22Rv1 (cell line): ENCODE results near the gene OSGEP.

Experiments used
- H3K27ac ChIP-seq: fragments of 450-650 bp; 2 replicates; pipeline ENCODE4 v1.5.1; 2017
- ZFX ChIP-seq: fragments of 450-650 bp; IDR thresholded peaks from 2 replicates; pipeline ENCODE4 v1.6.1; 2017; ENCODE audit warnings: antibody characterized with exemption, borderline replicate concordance
- TF ChIP-seq, protein P1 (sequence below): fragments of 450-650 bp; IDR thresholded peaks from 2 replicates; pipeline ENCODE4 v1.5.1; 2017; ENCODE audit warnings: mild to moderate bottlenecking

OSGEP gene

DNA sequence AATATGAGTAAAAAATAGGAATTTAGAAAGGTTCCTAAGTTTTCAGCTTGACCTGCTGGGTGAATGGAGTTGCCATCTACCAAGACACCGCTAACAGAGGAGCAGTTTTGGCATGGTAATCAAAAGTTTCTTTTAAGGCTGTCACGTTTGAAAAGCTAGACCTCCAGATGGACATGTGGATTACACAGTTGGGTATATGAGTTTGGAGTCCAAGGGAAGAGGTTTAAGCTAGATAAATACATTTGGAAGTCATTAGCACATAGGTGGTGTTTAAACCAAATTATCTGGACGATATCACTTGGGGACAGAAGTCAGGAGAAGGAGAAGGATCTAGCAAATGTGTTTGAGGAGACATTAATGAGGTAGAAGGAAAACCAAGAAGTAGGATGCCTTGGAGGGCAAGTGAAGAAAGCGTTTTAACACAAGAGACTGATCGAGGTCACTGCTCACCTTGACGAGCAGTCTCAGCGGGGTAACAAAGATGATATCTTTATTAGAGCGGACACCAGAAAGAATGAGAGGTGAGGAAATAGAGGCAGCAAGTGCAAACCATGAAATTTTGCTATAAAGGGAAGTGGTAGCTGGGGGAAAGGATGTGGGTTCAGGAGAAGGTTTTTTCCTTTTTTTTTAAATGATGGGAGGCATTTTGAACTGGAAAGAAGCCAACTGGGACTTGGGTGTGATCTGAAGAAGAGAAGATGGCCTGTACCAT is 32.2 kb upstream of the OSGEP start:
- TF ChIP-seq, protein P1, sequence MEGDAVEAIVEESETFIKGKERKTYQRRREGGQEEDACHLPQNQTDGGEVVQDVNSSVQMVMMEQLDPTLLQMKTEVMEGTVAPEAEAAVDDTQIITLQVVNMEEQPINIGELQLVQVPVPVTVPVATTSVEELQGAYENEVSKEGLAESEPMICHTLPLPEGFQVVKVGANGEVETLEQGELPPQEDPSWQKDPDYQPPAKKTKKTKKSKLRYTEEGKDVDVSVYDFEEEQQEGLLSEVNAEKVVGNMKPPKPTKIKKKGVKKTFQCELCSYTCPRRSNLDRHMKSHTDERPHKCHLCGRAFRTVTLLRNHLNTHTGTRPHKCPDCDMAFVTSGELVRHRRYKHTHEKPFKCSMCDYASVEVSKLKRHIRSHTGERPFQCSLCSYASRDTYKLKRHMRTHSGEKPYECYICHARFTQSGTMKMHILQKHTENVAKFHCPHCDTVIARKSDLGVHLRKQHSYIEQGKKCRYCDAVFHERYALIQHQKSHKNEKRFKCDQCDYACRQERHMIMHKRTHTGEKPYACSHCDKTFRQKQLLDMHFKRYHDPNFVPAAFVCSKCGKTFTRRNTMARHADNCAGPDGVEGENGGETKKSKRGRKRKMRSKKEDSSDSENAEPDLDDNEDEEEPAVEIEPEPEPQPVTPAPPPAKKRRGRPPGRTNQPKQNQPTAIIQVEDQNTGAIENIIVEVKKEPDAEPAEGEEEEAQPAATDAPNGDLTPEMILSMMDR = no peak
- TF ChIP-seq ZFX = no peak
- no peak overlapping the region for H3K27ac ChIP-seq

DNA sequence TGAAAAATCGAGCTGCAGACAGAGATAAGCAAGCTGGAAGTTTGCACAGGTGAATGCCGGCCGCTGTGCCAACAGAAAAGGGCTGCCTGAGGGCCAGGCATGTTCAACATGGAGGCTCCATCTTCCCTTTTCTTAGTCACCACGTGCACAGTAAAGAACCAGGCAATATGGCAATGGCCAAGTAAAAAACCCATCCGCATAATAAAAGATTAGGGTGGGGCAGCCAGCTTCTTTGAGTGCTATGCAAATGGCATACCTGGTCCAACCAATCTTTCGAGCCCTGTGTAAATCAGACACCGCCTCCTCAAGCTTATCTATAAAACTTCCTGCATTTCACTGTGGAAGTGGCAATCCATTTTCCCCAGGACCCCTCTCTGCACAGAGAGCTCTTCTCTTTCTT is 31.3 kb upstream of the OSGEP start:
- H3K27ac ChIP-seq = 0 out of 2 replicates have a peak overlapping the region, but pooled peaks have one; percentile 8

DNA sequence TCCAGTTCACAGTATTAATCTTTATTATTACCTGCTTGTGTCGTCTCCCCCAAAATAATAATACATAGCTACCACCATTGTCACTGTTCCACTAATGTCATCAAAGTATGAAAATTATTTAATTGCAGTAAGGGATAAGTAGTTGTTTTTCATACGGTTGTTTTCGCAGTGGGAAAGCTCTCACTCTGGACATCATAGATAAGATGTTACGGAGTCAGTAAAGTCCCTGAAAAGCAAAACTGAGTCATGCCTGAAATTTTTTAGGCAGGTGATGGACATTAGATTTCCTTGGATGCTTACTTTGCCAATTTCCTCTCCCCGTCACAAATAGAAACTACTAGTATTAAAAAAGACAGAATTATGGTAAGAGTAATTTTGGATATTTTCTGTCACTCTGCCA is 27.8 kb upstream of the OSGEP start:
- H3K27ac ChIP-seq = no peak overlapping the region
- no peak for TF ChIP-seq ZFX
- TF ChIP-seq, protein P1 = no peak

More for the DNA sequence above, 31.3 kb upstream of the OSGEP start:
- TF ChIP-seq, protein P1 = no peak
- TF ChIP-seq ZFX = no peak

DNA sequence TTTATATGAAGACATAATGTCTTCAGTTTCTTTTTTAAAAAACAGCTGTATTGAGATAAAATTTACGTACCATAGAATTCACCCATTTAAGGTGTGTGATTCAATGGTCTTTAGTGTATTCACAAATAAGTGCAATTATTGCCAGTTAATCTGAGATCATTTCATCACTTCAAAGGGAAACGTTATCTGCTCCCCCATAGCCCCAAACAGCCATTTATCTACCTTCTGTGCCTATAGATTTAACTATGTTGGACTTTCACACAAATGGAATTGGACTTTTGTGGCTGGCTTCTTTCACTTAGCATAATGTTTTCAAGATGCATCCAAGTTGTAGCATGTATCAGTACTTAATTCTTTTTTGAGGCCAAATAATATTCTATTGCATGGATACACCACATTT is 24.3 kb upstream of the OSGEP start:
- no peak overlapping the region for H3K27ac ChIP-seq
- no peak for TF ChIP-seq ZFX
- TF ChIP-seq, protein P1 = no peak

DNA sequence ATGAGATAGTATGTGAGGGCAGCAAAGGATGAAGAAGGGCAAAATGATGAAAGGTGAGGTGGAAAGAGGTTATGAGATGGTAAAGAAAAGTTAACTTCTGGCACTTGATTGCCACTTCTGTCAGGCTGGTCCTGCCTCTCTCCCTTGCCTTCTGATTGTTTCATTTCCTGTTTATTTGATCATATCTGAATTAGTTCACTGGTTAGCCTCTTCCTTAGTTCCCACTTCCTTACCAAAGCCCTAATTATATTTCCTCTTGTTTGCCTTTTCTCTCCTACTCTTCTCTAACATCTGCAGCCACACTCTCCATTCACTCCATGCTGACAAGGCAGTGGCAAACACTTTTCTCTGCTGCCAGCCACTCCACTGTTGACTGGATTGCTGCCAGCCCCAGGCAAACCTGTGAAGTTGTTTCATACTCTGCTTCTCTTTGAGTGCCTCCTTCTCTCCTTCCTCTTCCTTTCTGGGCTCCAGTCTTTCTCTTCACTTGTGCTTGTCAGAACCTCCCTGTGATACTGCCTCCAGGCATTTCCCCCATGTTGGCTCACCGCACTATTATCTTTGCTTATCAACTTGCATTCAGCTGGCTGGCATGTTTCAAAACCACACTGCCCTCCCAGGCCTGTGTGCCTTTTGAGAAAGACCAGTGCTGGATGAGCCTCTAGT is 22.7 kb upstream of the OSGEP start:
- no peak overlapping the region; the same call in 1 of the 2 replicates for H3K27ac ChIP-seq
- TF ChIP-seq ZFX = no peak
- TF ChIP-seq, protein P1 = no peak

DNA sequence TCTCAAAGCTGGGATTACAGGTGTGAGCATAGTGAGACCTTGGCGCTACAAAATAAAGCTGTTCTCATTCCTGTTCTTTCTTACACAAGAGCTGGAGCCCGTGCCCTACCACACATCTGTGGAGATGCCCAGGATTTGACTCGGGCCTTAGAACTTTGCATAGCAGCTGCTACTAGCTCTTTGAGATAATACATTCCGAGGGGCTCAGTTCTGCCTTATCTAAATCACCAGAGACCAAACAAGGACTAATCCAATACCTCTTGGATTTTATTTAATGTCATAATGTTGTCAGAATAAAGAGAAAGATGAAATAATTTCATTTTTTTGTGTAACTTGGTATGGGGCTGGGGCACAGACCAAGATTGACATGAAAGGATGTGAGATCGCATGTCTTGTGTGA is 22.2 kb upstream of the OSGEP start:
- TF ChIP-seq, protein P1 = no peak
- TF ChIP-seq ZFX = no peak
- no peak overlapping the region; the same call in 1 of the 2 replicates for H3K27ac ChIP-seq
